PC-3 (cell line): Measurements from ENCODE around the gene XPC. TPM values are rescaled to one million over a fixed set of nuclear protein-coding genes. Genes with fewer than 3 reads are reported as not detected.

Experiments used
- ATAC-seq: fragments of 200-7000 bp; cut with Tn5 transposase; 2 replicates; pipeline ENCODE4 v1.9.1; 2020; ENCODE audit warnings: mild to moderate bottlenecking, moderate library complexity
- BruUV-seq: library from RNA; stranded (reverse); fragments of 400-500 nt; replicated peaks from 2 replicates; lab custom pipeline; 2021; lab: Mats Ljungman, UMichigan
- CTCF ChIA-PET: fragments of 300-600 bp; sonication (Branson Sonifier 250); formaldehyde crosslinking; loops from one replicate; lab custom pipeline; 2022; ENCODE audit warnings: antibody characterized with exemption; lab: Charles Lee
- POLR2A ChIA-PET: fragments of 300-600 bp; sonication (Branson Sonifier 250); formaldehyde crosslinking; loops from one replicate; lab custom pipeline; 2022; ENCODE audit warnings: antibody characterized with exemption; ENCODE audit not compliant: unreplicated experiment; lab: Charles Lee
- DNase-seq: peaks from one replicate; pipeline ENCODE4 v3.0.0-alpha.2; 2015
- H2AFZ ChIP-seq: fragments of 300-600 bp; sonication (generic); 2 replicates; pipeline ENCODE4 v1.6.0; 2016; ENCODE audit warnings: antibody characterized with exemption, low read length
- H3F3A ChIP-seq: fragments of 300-600 bp; sonication (generic); one replicate; pipeline ENCODE4 v1.6.0; 2017; ENCODE audit warnings: antibody characterized with exemption, low read length, control low read depth, mild to moderate bottlenecking; ENCODE audit not compliant: unreplicated experiment
- H3K27ac ChIP-seq: fragments of 300-600 bp; sonication (generic); 2 replicates; pipeline ENCODE4 v1.5.1; 2016; ENCODE audit warnings: mild to moderate bottlenecking, low read length
- H3K27me3 ChIP-seq: fragments of 300-600 bp; sonication (generic); 2 replicates; pipeline ENCODE4 v1.6.1; 2016; ENCODE audit warnings: low read length, mixed read lengths
- H3K36me3 ChIP-seq: fragments of 300-600 bp; sonication (generic); 2 replicates; pipeline ENCODE4 v1.6.1; 2016; ENCODE audit warnings: low read depth, mixed run types, low read length, mixed read lengths
- H3K4me1 ChIP-seq: fragments of 300-600 bp; sonication (generic); 2 replicates; pipeline ENCODE4 v1.5.1; 2016; ENCODE audit warnings: low read length; ENCODE audit not compliant: insufficient read depth
- H3K4me2 ChIP-seq: fragments of 300-600 bp; sonication (generic); 2 replicates; pipeline ENCODE4 v1.6.0; 2016; ENCODE audit warnings: low read length
- H3K4me3 ChIP-seq: fragments of 300-600 bp; sonication (generic); 2 replicates; pipeline ENCODE4 v1.5.1; 2016; ENCODE audit warnings: mild to moderate bottlenecking, low read length, mixed read lengths
- H3K79me2 ChIP-seq: fragments of 300-600 bp; sonication (generic); 2 replicates; pipeline ENCODE4 v1.6.1; 2017; ENCODE audit warnings: low read length, mixed read lengths
- H3K9ac ChIP-seq: fragments of 300-600 bp; sonication (generic); 2 replicates; pipeline ENCODE4 v1.6.0; 2016; ENCODE audit warnings: mild to moderate bottlenecking, low read length
- H3K9me2 ChIP-seq: fragments of 300-600 bp; sonication (generic); replicated peaks from 2 replicates; pipeline ENCODE4 v1.6.1; 2016; ENCODE audit warnings: mixed run types, low read length, mixed read lengths
- H3K9me3 ChIP-seq: fragments of 300-600 bp; sonication (generic); 2 replicates; pipeline ENCODE4 v1.6.1; 2016; ENCODE audit warnings: low read length, mixed read lengths
- H4K20me1 ChIP-seq: fragments of 300-600 bp; sonication (generic); 2 replicates; pipeline ENCODE4 v1.6.1; 2016; ENCODE audit warnings: low read length, mixed read lengths
- CTCF ChIP-seq: fragments of 300-600 bp; sonication (generic); conservative IDR thresholded peaks from 2 replicates; pipeline ENCODE4 v1.5.1; 2017; ENCODE audit warnings: antibody characterized with exemption, low read depth, mild to moderate bottlenecking, low read length
- EZH2 ChIP-seq: fragments of 300-600 bp; sonication (generic); IDR thresholded peaks from one replicate; pipeline ENCODE4 v1.6.1; 2017; ENCODE audit warnings: antibody characterized with exemption, mild to moderate bottlenecking, low read length; ENCODE audit not compliant: unreplicated experiment
- EZH2phosphoT487 ChIP-seq: fragments of 300-600 bp; sonication (generic); IDR thresholded peaks from 2 replicates; pipeline ENCODE4 v1.6.1; 2018; ENCODE audit warnings: mild to moderate bottlenecking, antibody characterized with exemption, low read length, borderline replicate concordance
- intact Hi-C: fragments of 100-400 bp; cut with micrococcal nuclease; formaldehyde crosslinking; loops from 2 replicates; pipeline ENCODE4 v1.9.0; 2023
- total RNA-seq: library from RNA; depleted of rRNA; stranded (reverse); fragments of >200 nt; gene quantifications from 2 replicates; pipeline ENCODE4 v1.2.3, GENCODE V29; 2014

XPC gene
- total RNA-seq, 1 experiment from 2014 or later = 24.3 TPM

GRCh38 chr3:14124223-14124614 is 54.2 kb downstream of the XPC start:
- peak; percentile 10 for ATAC-seq
- peak overlapping the region; percentile 94 for H3K9ac ChIP-seq
- H3K36me3 ChIP-seq = peaks cover 18% of the 10 kb centered on the region
- DNase-seq = peak; percentile 43
- no TSS peak for BruUV-seq
- H3K9me3 ChIP-seq = no peaks in the 10 kb centered on the region
- peak overlapping the region; percentile 87 for H3K4me2 ChIP-seq
- ChIA-PET POLR2A (interaction anchor here (0.6 to 2.2 kb wide), 4 partner anchors 13 to 95 kb away, joined by 5 to 20 read pairs (median 10); partner anchors contain the start of genes LSM3 and XPC), CTCF (interaction anchor here (0.6 to 2.2 kb wide), 4 partner anchors 29 to 228 kb away, joined by 3 to 15 read pairs (median 4); no protein-coding TSS in a partner anchor)
- H3K79me2 ChIP-seq = peaks cover 86% of the 10 kb centered on the region
- H2AFZ ChIP-seq = peak overlapping the region; percentile 83
- H3K9me2 ChIP-seq = no peaks in the 10 kb centered on the region
- TF ChIP-seq CTCF (no peak), EZH2phosphoT487 (no peak), EZH2 (no peak)
- peaks cover 30% of the 10 kb centered on the region for H4K20me1 ChIP-seq
- H3F3A ChIP-seq = no peaks in the 10 kb centered on the region
- no peaks in the 10 kb centered on the region for H3K27me3 ChIP-seq
- peak overlapping the region; percentile 55 for H3K27ac ChIP-seq
- intact Hi-C loops = loop anchor here (1.0 to 10.0 kb wide), 5 partner anchors 20 to 469 kb away; partner anchors contain the start of genes LSM3, SLC6A6 and XPC
- H3K4me1 ChIP-seq = peaks cover 23% of the 10 kb centered on the region
- peak overlapping the region; percentile 87 for H3K4me3 ChIP-seq

- Histone ChIP-seq H3K36me3 (peaks cover 14% of the 10 kb centered on the region; the same call in 1 of the 2 replicates), H3K27ac (peak overlapping the region; percentile 55), H3K9me2 (no peaks in the 10 kb centered on the region), H3K4me1 (peaks cover 23% of the 10 kb centered on the region), H3K9ac (peak overlapping the region; percentile 94), H3K4me2 (peak overlapping the region; percentile 87), H3K27me3 (no peaks in the 10 kb centered on the region), H3K9me3 (no peaks in the 10 kb centered on the region), H4K20me1 (peaks cover 26% of the 10 kb centered on the region), H3K4me3 (peak overlapping the region; percentile 87), H3F3A (no peaks in the 10 kb centered on the region), H2AFZ (peak overlapping the region; percentile 83), H3K79me2 (peaks cover 88% of the 10 kb centered on the region)
- DNase-seq (peak; percentile 57), ATAC-seq (no peak)
- CTCF ChIA-PET = interaction anchor here (0.5 to 1.3 kb wide), 4 partner anchors 20 to 1546 kb away, joined by 3 to 15 read pairs (median 6); no protein-coding TSS in a partner anchor
- BruUV-seq = TSS peak; percentile 55
- intact Hi-C loops = loop anchor here (1.0 to 10.0 kb wide), 5 partner anchors 21 to 469 kb away; partner anchors contain the start of genes LSM3, SLC6A6 and XPC
- POLR2A ChIA-PET = no interaction called here
- TF ChIP-seq CTCF (peak; percentile 58), EZH2phosphoT487 (no peak), EZH2 (no peak)
Observed at GRCh38 chr3:14123308-14124222, 54.8 kb downstream of the XPC start.
